Caki2 (cell line): Measurements from ENCODE around the gene PRKAB1. TPM values are rescaled to one million over a fixed set of nuclear protein-coding genes. Genes with fewer than 3 reads are reported as not detected.
"Not testable (repeated sequence)": the region's sequence is repeated elsewhere in the genome, so short reads cannot be mapped to it uniquely, and the experiment has no call there.

Source experiments
- DNase-seq: peaks from one replicate; pipeline ENCODE4 v3.0.0-alpha.2; 2015; ENCODE audit warnings: low read depth
- in situ Hi-C: cut with HindIII; loops from 2 replicates; pipeline ENCODE4 v1.10.0; 2016; ENCODE audit warnings: low sequenced_read_pairs, low pct_unique_long_range_greater_than_20kb, mixed read lengths
- total RNA-seq: library from RNA; depleted of rRNA; stranded (reverse); fragments of >200 nt; shearing (Covaris generic); gene quantifications from 2 replicates; pipeline ENCODE4 v1.2.3, GENCODE V29; 2014; ENCODE audit warnings: low replicate concordance; rRNA removed

Gene PRKAB1
- 59.8 and 392 TPM in 2 replicates for total RNA-seq

GRCh38 chr12:119667577-119668323 lies at the start of gene PRKAB1:
Gene PRKAB1 (plus strand): TSS chr12:119668133. CDS start chr12:119668245, 112 bp downstream.
- in situ Hi-C loops, result no loop called here
- DNase-seq, result peak; percentile 97

DNA sequence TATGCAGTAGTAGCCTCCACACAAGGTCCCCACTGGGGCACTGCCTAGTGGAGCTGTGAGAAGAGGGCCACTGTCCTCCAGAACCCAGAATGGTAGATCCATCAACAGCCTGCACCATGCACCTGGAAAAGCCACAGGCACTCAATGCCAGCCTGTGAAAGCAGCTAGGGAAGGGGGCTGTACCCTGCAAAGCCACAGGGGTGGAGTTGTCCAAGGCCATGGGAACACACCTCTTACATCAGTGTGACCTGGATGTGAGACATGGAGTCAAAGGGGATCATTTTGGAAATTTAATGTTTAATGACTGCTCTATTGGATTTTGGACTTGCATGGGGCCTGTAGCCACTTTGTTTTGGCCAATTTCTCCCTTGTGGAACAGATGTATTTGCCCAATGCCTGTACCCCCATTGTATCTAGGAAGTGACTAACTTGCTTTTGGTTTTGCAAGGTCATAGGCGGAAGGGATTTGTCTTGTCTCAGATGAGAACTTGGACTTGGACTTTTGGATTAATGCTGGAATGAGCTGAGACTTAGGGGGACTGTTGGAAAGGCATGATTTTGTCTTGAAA lies 49.5 kb upstream of the PRKAB1 start:
- DNase-seq, result not testable (repeated sequence)

DNA sequence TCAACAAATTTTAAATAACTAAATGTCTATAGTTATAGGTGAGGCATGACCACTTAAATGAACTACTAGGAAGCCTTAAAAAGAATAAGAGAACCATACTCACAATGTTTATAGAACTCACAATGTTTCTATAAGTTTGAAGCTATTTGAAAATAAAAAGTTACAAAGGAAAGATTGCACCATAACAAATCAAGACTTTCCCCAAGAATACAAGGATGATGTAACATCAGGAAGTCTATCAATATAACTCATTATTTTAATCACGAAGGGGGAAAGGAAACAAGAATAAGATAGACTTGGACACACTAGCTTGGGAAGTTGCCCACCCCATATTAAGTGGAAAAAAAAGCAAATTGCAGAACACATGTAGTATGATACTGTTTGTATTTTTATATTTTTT lies 47.4 kb upstream of the PRKAB1 start:
- in situ Hi-C loops, result no loop called here
- DNase-seq, result no peak

More for the DNA sequence above, 49.5 kb upstream of the PRKAB1 start:
- in situ Hi-C loops, result not testable (repeated sequence)

DNA sequence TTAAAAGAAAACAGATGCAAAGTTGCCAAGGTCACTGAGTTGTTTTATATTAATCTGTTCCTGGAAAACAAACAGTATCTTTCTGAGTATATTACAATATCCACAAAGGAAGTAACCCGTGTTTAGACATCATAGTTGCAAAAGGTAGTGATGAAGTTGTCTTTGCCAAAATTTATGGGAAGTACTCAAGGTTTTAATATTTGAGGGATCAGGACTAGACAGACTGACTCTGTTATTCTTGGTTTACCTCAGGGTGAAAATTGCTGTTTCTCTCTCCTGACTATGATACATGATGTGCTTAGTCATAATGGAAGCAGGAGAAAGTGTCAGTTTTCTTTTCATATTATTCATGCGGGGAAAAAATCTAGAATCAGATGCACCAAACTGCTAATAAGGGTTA lies 46.1 kb upstream of the PRKAB1 start:
- in situ Hi-C loops, result no loop called here
- DNase-seq, result peak; percentile 55

DNA sequence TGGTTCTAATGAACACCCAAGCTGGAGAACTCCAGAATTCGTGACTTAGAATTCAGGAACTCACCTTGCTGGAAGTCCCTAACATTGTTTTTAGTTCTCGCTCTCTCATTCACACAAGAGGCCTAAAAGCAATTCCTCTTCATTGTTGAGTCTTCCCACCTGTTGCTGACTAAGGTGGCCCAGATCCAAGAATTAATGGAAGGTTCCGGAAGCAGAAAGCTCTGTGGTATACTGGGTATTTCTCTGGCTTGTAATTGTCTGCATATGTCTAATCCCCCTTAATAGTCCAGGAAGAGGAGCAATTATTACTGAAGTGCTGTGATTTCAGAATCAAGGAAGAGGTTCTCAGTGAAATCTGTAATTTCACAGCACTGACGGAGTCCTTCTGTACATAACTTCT lies 43.0 kb upstream of the PRKAB1 start:
- no peak for DNase-seq
- in situ Hi-C loops, result no loop called here

GRCh38 chr12:119627019-119627643 lies 40.8 kb upstream of the PRKAB1 start:
- DNase-seq, result no peak
- in situ Hi-C loops, result no loop called here

GRCh38 chr12:119627686-119628085 lies 40.2 kb upstream of the PRKAB1 start:
- DNase-seq, result no peak
- in situ Hi-C loops, result no loop called here

GRCh38 chr12:119630223-119630780 lies 37.6 kb upstream of the PRKAB1 start:
- DNase-seq, result no peak
- in situ Hi-C loops, result no loop called here

DNA sequence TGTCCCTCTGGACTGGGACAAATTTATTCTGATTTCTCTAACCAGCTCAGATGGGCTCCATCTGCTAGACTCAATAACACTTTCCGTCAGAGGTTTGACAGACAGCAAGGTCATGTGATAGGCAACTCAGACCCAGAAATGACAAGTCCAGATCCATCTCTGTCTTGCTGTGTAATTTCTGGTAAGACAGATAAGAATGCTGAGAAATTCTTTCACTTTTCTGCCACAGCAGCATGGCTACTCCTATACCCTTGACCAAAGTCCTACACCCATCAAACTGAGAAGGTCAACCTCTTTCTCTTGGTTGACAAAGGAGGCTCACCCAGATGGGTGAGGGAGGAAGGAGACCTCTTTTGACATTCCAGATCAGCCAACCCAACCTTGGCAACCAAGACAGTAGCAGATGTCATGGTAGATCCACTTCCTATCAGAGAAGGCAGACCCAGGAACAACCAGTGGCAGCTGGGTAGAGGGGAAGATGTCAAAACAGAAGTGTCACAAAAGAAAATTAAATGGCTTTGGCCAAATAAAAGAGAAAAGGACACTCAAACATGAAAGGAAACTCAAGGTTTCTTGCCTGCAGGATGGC lies 36.9 kb upstream of the PRKAB1 start:
- in situ Hi-C loops, result no loop called here
- no peak for DNase-seq

GRCh38 chr12:119631930-119632678 lies 35.8 kb upstream of the PRKAB1 start:
- in situ Hi-C loops, result no loop called here
- no peak for DNase-seq

GRCh38 chr12:119634743-119635142 lies 33.2 kb upstream of the PRKAB1 start:
- DNase-seq, result no peak
- in situ Hi-C loops, result no loop called here

GRCh38 chr12:119642986-119643385 lies 24.9 kb upstream of the PRKAB1 start:
- in situ Hi-C loops, result no loop called here
- no peak for DNase-seq

- in situ Hi-C loops, result no loop called here
- DNase-seq, result no peak
These were observed 23.0 kb upstream of the PRKAB1 start for GRCh38 chr12:119644930-119645329.

DNA sequence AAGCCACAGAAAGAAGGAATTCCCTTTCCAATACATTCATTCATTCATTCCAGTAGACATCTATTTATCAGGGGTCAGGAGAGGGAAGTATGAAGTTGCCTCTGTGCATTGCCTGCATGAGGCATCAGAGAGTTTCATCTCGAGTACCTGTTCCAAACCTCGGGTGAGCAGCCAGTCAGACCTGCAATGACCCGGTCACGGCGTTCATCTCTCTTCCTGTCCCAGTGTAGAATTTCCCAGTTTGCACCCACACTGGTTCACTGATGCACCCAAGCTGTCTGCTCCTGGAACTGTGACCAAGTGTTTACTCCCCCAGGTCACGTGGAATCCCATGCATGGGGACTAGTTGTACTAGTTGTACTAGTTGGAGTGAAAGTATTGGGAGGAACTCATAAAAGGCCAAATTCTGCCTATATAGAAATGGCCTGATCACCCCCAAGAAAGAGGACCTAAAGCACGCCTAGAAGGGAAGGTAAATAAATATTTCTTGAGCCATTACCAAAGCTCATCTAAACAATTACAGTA lies 22.3 kb upstream of the PRKAB1 start:
- in situ Hi-C loops, result no loop called here
- no peak for DNase-seq

DNA sequence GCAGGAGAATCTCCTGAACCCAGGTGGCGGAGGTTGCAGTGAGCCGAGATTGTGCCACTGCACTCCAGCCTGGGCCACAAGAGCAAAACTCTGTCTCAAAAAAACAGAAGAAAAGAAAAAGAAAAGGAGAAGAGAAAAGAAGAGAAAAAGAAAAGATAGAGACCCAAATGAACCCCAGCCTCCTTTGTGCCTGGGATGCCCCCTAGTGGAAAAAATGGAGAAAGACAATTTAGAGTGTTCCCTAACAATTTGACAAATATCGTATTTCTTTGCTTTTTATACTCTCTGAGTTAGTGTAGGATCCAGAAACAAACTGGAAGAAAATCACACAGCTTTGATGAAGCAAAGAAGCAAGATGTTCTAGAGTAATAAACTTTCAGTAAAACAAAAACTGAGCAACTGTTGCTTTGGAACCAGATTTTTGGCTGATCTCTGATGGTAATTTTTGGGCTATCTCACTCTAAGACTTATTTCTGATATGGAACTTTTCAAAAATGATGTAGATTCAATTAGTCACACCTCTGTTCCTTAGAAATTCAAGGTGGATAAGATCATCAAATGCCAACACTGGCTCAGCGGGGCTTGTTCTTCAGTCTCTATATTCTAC lies 18.6 kb upstream of the PRKAB1 start:
- in situ Hi-C loops, result no loop called here
- DNase-seq, result no peak

- in situ Hi-C loops, result no loop called here
- DNase-seq, result no peak
These were observed 15.3 kb upstream of the PRKAB1 start for GRCh38 chr12:119652665-119653064.

DNA sequence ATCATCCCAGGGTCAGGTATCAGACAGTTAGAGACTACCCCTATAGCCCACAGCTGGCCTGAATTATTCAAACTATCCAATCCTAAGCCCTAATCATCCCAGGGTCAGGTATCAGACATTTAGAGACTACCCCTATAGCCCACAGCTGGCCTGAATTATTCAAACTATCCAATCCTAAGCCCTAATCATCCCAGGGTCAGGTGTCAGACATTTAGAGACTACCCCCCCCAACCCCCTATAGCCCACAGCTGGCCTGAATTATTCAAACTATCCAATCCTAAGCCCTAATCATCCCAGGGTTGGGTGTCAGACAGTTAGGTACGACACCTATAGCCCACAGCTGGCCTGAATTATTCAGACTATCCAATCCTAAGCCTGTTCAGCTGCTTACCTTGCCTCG lies 10.9 kb upstream of the PRKAB1 start:
- in situ Hi-C loops, DNase-seq: not testable (repeated sequence)

GRCh38 chr12:119658166-119658565 lies 9.8 kb upstream of the PRKAB1 start:
- DNase-seq, in situ Hi-C loops: not testable (repeated sequence)
